ENCODE results near the gene OVCA2. TPM values are rescaled to one million over a fixed set of nuclear protein-coding genes. Genes with fewer than 3 reads are reported as not detected.

Gene OVCA2
- polyA plus RNA-seq, 1 experiment = 56.7 TPM

- peak; percentile 83 for DNase-seq (ENCODE audit: low read depth)
- POLR2A ChIA-PET = interaction anchor here (0.9 to 1.0 kb wide), 2 partner anchors 12 to 22 kb away, joined by 3 to 4 read pairs; no protein-coding TSS in a partner anchor
- no peak overlapping the region for H3K4me3 ChIP-seq (ENCODE audit: low read depth, low read length)
- no peaks in the 10 kb centered on the region for H3K27me3 ChIP-seq (ENCODE audit: control insufficient read depth, insufficient read depth, low read length)
- TF ChIP-seq CTCF (IDR thresholded peaks at IDR 0.05; ENCODE audit: insufficient read depth, low read depth, low read length) = peak; percentile 66
- H3K36me3 ChIP-seq (ENCODE audit: control insufficient read depth, insufficient read depth, low read length) = peaks cover 2% of the 10 kb centered on the region; the same call in 1 of the 2 replicates
- CTCF ChIA-PET = interaction anchor here (0.6 to 3.8 kb wide), 12 partner anchors 10 to 548 kb away, joined by 3 to 40 read pairs (median 4); partner anchors contain the start of gene HIC1
Measured at GRCh38 chr17:2090804-2091534, 49.1 kb downstream of the OVCA2 start.

- peaks cover 2% of the 10 kb centered on the region; the same call in 1 of the 2 replicates for H3K36me3 ChIP-seq (ENCODE audit: control insufficient read depth, insufficient read depth, low read length)
- H3K27me3 ChIP-seq (ENCODE audit: control insufficient read depth, insufficient read depth, low read length) = no peaks in the 10 kb centered on the region
- TF ChIP-seq CTCF (IDR thresholded peaks at IDR 0.05; ENCODE audit: insufficient read depth, low read depth, low read length) = no peak
- DNase-seq (ENCODE audit: low read depth) = no peak
- H3K4me3 ChIP-seq (ENCODE audit: low read depth, low read length) = no peak overlapping the region
- CTCF ChIA-PET = interaction anchor here (1.3 kb wide), 1 partner anchor 153 kb away, joined by 5 read pairs; no protein-coding TSS in a partner anchor
- POLR2A ChIA-PET = no interaction called here
Measured at GRCh38 chr17:2092253-2092652, 50.4 kb downstream of the OVCA2 start.

Small RNA genes within 50 kb of the gene (small RNA-seq; reads per million reads assigned to genes)
- not detected for gene AC090617.9 (ENCODE audit: insufficient read length, low read depth, low replicate concordance)
- 228 reads per million, percentile 94 among the genes with 10 or more reads in this experiment for gene MIR132 (ENCODE audit: insufficient read length, low read depth, low replicate concordance)
- 28.7 reads per million, percentile 86 among the genes with 10 or more reads in this experiment for gene MIR212 (ENCODE audit: insufficient read length, low read depth, low replicate concordance)
- gene OVCA2 (ENCODE audit: insufficient read length, low read depth, low replicate concordance) = not detected

Other genes starting within 250 kb of the OVCA2 start
- gene SMYD4, start 212.1 kb upstream of the OVCA2 start, polyA plus RNA-seq (2011; rRNA removed) = 4.4 and 4.5 TPM in 2 replicates
- 58.8 and 67.9 TPM in 2 replicates for gene RPA1, start 212.0 kb upstream of the OVCA2 start, polyA plus RNA-seq (2011; rRNA removed)
- 0.16 and 0.32 TPM in 2 replicates for gene RTN4RL1, start 16.7 kb upstream of the OVCA2 start, polyA plus RNA-seq (2011; rRNA removed)
- gene DPH1, start 11.9 kb upstream of the OVCA2 start, polyA plus RNA-seq (2011; rRNA removed) = 36.1 and 54.6 TPM in 2 replicates
- 14.8 and 15.1 TPM in 2 replicates for gene HIC1, start 13.1 kb downstream of the OVCA2 start, polyA plus RNA-seq (2011; rRNA removed)